ENCODE results near the gene IL17A.

- no peak for TF ChIP-seq CTCF (IDR thresholded peaks at IDR 0.05)
- no peak for TF ChIP-seq POLR2AphosphoS5 (IDR thresholded peaks at IDR 0.05; ENCODE audit: low read depth, low read length)
- no peak for TF ChIP-seq REST (IDR thresholded peaks at IDR 0.05; ENCODE audit: insufficient read depth in 1 of 2, low read depth in 2 of 2, low read length in 1 of 2)
These were observed 24.1 kb downstream of the IL17A start for GRCh38 chr6:52210227-52210626.

Measured in Panc1 (cell line).